WTC11 (cell line): ENCODE measurements around the gene DRD4.

Experiments
- CTCF ChIP-seq: fragments of 200-600 bp; IDR thresholded peaks from 2 replicates; pipeline ENCODE4 v1.8.0; 2022; ENCODE audit warnings: antibody characterized with exemption
- NFATC4 ChIP-seq: fragments of 250-450 bp; sonication (Bioruptor Pico); IDR thresholded peaks from 2 replicates; pipeline ENCODE4 v1.9.0; 2021; ENCODE audit warnings: mild to moderate bottlenecking

DNA sequence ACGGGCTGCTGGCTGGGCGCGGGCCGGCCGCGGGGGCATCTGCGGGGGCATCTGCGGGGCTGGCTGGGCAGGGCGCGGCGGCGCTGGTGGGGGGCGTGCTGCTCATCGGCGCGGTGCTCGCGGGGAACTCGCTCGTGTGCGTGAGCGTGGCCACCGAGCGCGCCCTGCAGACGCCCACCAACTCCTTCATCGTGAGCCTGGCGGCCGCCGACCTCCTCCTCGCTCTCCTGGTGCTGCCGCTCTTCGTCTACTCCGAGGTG is 194 bp downstream of the DRD4 start:
- no peak for TF ChIP-seq NFATC4 (CRISPR knock-in tag)
- no peak for TF ChIP-seq CTCF
